ENCODE measurements around the gene GRIK2.

GRIK2 gene

GRCh38 chr6:101454106-101454676 is 60.7 kb downstream of the GRIK2 start:
- DNase-seq (ENCODE audit: low read depth), result no peak

DNA sequence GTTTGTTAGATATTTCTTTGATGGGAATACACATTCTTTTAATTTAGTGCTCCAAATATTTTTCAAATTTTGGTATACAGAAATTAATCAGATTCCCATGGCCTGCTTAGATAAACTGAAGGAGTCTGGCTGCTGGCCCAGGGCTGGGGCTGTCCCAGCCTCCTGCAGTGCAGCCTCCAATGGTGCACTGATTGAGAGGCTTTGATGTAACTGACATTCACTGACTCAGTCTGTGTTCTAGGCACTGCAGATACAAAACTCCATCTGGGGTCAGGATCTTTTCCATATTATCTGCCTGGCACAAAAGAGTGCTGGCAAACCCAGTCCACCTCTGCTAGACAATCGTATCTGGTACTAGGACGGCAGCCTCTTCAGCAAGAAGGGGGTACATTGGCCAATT is 64.8 kb downstream of the GRIK2 start:
- DNase-seq (ENCODE audit: low read depth), result no peak

DNA sequence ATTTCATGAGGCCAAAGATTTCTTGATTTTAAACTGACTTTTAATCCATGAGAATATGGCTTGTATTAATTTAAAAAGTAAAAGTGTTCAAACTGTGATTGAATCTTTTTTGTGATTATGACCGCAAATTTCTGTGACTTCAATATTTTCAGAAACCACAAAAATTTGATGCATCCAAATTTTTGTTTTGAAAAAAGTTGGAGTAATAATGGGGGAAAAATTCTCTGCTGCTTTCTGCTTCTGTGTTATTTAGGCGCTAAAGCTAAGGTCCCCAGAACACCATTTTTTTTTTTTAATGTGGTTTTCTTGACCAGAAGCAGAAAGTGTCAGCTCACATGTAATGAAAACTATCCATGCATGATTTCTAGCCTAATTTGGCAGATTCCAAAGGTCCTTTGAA is 65.3 kb downstream of the GRIK2 start:
- DNase-seq (ENCODE audit: low read depth), result no peak

DNA sequence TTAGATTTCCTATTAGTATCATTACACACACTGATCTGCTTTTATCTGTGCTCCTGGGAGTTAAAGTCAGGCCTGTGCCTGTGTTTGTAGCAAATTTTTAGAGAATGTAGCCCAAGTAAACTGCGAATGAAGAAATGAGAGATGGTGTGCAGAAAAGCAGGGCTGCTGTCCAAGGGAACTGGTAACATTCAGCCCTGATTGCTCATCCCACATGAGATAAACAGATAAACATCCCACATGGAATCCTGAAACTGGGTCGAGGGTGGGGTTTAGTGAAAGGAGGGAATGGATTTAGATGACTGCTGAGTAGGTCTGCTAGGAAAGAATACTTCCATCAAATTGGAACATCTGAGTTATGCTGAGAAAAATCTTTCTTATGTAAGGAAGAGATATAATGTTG is 69.1 kb downstream of the GRIK2 start:
- no peak for DNase-seq (ENCODE audit: low read depth)

- DNase-seq (ENCODE audit: low read depth), result no peak
Measured at GRCh38 chr6:101465863-101466262, 72.4 kb downstream of the GRIK2 start.

DNA sequence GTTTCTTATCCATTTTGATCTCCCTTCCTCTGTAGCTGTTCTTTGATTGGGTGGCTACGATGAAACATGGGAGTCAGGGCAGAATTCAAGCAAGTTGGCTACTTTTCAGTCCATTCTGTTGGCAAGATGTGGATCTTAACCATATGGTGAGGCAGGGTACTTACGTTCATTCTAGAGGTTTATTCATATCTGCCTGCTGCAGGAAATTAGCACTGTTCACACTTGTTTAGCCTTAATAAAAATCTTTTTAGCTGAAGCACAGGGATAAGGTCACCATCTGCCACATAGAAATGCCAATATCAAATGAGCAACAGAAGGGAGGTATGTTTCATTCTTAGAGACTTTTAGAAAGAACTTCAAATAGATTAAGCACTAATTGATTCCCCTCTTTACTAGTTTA is 83.9 kb downstream of the GRIK2 start:
- no peak for DNase-seq (ENCODE audit: low read depth)

GRCh38 chr6:101478891-101479290 is 85.4 kb downstream of the GRIK2 start:
- DNase-seq (ENCODE audit: low read depth), result no peak

GRCh38 chr6:101482606-101483005 is 89.1 kb downstream of the GRIK2 start:
- no peak for DNase-seq (ENCODE audit: low read depth)

GRCh38 chr6:101484781-101485180 is 91.3 kb downstream of the GRIK2 start:
- DNase-seq (ENCODE audit: low read depth), result no peak

DNA sequence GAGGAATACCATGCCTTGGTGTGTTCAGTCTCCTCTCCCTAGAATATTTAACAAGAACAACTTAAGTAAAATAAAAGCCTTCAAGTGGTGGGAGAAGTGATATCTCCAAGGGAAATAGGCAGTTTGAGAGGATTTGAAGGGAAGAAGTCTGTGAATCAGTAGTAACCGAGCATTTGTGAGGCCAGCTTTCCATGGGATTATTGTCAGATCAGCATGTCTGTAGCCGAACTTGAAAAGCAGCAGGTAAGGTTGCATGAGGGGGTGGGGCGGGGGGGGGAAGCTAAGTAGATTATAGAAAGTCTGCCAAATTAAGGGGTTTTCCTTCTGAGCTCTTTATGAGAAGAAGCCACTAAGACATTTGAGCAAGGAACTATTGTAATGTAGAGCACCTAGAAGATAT is 92.6 kb downstream of the GRIK2 start:
- no peak for DNase-seq (ENCODE audit: low read depth)

- DNase-seq (ENCODE audit: low read depth), result no peak
Measured at GRCh38 chr6:101486726-101487125, 93.2 kb downstream of the GRIK2 start.

DNA sequence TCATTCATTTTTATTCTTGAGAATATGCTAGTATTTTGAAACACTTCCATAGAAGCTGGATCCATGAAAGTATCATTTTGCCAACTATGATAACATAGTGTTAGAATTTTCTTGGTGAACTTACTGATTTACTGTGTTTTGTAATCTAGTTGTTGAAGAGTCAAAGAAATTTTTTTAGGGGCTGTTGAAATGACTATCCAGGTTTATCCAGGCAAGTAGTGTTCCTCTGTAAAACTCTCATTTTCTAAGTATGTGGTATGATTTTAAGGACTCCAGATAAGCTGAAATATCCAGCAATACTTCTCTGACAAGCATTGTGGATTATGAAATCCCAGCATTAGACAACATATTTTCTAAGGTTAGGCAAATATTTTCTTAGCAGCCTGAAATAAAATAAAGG is 95.9 kb downstream of the GRIK2 start:
- no peak for DNase-seq (ENCODE audit: low read depth)

DNA sequence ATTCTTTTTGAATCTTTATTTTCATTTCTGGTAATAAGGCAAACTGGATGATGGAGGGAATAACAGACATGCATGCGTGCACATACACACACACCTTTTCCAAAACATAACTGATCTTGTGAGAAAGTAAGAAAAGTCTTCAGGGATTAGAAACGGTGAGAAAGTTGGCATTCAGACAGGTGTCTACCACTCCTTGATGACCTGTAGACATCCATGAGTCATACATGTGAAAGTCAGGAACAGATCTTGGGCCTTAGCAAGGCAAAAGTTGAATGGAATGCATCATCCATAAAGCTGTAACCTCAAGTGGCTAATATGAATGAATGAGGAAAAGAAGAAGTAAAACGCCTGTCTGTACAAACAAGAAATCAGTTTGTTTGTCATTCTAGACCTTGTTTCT is 97.3 kb downstream of the GRIK2 start:
- DNase-seq (ENCODE audit: low read depth), result no peak

- DNase-seq (ENCODE audit: low read depth), result no peak
Measured at GRCh38 chr6:101502818-101503217, 109.3 kb downstream of the GRIK2 start.

DNA sequence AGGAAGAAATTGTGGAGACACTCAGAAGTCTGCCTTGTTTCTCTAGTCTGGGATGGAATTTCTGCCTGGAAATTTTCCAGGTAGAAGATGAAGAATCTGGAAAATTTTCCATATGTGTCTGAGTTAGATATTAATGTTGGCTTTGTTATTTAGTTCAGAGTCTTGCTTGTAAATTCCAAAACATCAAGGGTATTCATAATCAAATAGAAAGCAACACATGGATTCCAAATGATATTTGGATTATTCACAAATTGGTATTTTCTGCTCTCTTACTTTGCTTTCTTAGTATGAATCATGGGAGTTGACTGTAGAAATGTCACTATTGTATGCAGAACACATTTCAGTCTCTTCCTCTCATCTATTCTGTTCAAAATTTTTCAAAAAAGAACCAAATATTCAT is 116.0 kb downstream of the GRIK2 start:
- DNase-seq (ENCODE audit: low read depth), result no peak

DNA sequence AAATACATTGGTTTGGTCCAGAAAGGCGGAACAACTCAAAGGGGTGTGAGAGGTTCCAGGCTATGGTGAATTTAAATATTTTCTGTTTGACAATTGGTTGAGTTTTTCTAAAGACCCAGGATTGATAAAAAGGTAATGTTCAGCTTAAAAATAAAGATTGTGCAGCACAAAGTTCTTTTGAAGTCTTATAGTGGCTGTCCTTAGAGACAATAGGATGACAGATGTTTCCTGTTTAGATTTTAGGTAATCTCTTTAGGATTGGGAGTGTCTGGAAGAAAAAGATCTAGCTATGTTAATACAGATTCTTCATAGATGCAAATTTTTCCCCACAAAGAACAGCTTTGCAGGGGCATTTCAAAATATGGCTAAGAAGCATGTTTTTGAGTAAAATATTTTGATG is 119.7 kb downstream of the GRIK2 start:
- DNase-seq (ENCODE audit: low read depth), result no peak

DNA sequence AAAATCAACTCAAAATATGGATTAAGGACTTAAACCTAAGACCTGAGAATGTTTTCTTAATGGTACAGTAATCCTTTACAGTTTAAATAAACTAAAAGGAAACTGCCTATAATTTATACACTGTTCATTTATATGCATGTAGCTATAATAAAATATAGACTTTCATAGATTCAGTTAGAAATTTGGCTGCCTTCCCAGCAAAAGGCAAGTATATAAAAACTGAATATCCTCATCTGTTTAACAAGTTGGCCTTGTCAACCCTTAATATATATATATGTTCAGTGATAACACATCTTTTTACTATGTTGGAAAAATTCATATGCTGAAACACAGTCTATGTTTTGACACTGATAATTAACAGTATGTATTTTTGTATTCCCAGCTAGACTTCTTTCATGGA is 123.1 kb downstream of the GRIK2 start:
- DNase-seq (ENCODE audit: low read depth), result no peak

DNA sequence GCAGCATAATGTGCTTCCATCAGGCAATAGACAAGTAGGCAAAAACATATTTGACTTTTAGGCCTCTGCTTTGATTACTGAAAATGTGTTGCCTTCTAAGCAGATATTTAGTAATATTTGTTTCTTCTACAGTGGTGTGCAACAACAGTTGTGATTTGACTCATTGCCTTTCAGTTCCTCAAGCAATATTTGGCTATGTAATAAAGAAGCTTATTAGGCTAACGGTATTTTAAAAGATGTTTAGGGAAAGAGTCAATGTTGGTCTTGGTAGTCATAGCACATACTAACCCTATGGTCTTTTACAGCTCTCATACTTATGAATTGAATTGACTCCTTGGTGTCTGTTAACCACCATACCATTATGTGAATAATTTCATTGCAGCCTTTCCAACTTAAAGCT is 124.1 kb downstream of the GRIK2 start:
- DNase-seq (ENCODE audit: low read depth), result no peak

GRCh38 chr6:101522254-101522653 is 128.7 kb downstream of the GRIK2 start:
- no peak for DNase-seq (ENCODE audit: low read depth)

- no peak for DNase-seq (ENCODE audit: low read depth)
Measured at GRCh38 chr6:101527467-101527866, 134.0 kb downstream of the GRIK2 start.

- DNase-seq (ENCODE audit: low read depth), result no peak
Measured at GRCh38 chr6:101528801-101529200, 135.3 kb downstream of the GRIK2 start.

DNA sequence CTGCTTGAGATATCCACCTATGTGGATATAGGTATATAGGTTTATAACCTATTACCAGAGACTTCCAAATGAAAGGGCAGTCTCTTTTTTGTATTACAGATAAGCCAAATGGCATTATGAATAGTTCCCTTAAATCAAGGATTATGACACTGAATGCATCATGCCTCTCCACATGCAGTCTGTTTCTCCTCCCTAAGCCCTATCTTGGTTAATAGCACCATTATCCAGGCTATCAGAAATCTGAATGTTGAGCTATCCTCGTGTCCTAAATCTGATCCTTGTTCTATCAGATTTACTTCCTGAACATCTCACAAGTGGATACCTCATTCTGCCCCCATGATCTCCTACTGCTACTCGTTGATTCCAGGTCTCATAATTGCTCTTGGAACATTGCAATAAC is 138.0 kb downstream of the GRIK2 start:
- no peak for DNase-seq (ENCODE audit: low read depth)

GRCh38 chr6:101534386-101534785 is 140.9 kb downstream of the GRIK2 start:
- no peak for DNase-seq (ENCODE audit: low read depth)

DNA sequence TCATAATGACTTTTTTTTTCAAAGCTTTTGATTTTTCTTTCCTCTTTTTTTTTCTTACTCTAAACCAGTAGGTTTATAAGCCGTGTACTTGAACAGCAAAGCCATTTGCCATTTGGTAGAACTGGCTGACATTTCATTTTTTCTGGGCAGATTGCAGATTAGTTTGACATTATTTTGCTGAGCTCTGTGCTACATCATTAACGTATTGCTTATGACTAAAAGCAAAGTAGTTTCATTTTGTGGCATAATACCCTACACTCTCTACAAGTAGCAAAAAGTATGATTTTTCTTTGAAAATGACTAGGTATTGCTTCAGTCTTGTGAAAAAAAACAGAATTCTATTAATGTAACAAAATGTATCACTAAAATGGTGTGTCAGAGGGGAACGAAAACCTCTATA is 141.3 kb downstream of the GRIK2 start:
- DNase-seq (ENCODE audit: low read depth), result no peak

- DNase-seq (ENCODE audit: low read depth), result no peak
Measured at GRCh38 chr6:101537753-101538316, 144.3 kb downstream of the GRIK2 start.

All from HS-27A (cell line).